Loucy (cell line): ENCODE results near the gene FSIP2.

Source experiments
- H2AFZ ChIP-seq: fragments of 200-600 bp; sonication (generic); 2 replicates; pipeline ENCODE4 v1.6.0; 2016; ENCODE audit warnings: antibody characterized with exemption, mild to moderate bottlenecking, low read length, moderate library complexity
- H3F3A ChIP-seq: fragments of 200-600 bp; 2 replicates; pipeline ENCODE4 v1.6.0; 2016; ENCODE audit warnings: antibody characterized with exemption, low read depth, mild to moderate bottlenecking
- H3K27me3 ChIP-seq: fragments of 200-600 bp; sonication (generic); 2 replicates; pipeline ENCODE4 v1.6.1; 2014; ENCODE audit warnings: low read length, mild to moderate bottlenecking; ENCODE audit not compliant: insufficient read depth, poor library complexity, severe bottlenecking
- H3K36me3 ChIP-seq: fragments of 200-600 bp; sonication (generic); 2 replicates; pipeline ENCODE4 v1.6.1; 2016; ENCODE audit warnings: low read length; ENCODE audit not compliant: insufficient read depth
- H3K4me1 ChIP-seq: fragments of 200-600 bp; sonication (generic); 2 replicates; pipeline ENCODE4 v1.5.1; 2014; ENCODE audit warnings: low read length, mild to moderate bottlenecking; ENCODE audit not compliant: insufficient read depth, poor library complexity, severe bottlenecking
- H3K4me2 ChIP-seq: fragments of 200-600 bp; sonication (generic); 2 replicates; pipeline ENCODE4 v1.6.0; 2014; ENCODE audit warnings: antibody characterized with exemption, low read length, low read depth, mild to moderate bottlenecking; ENCODE audit not compliant: poor library complexity, severe bottlenecking
- H3K4me3 ChIP-seq: fragments of 200-600 bp; sonication (generic); 2 replicates; pipeline ENCODE4 v1.5.1; 2014; ENCODE audit warnings: low read length, mild to moderate bottlenecking, mixed read lengths; ENCODE audit not compliant: poor library complexity, severe bottlenecking
- H3K79me2 ChIP-seq: fragments of 200-600 bp; sonication (generic); 2 replicates; pipeline ENCODE4 v1.6.1; 2014; ENCODE audit warnings: low read length; ENCODE audit not compliant: insufficient read depth
- H3K9ac ChIP-seq: fragments of 200-600 bp; sonication (generic); 2 replicates; pipeline ENCODE4 v1.6.0; 2014; ENCODE audit warnings: mild to moderate bottlenecking, low read depth, low read length, moderate library complexity; ENCODE audit not compliant: poor library complexity, severe bottlenecking
- H3K9me2 ChIP-seq: fragments of 200-600 bp; sonication (generic); replicated peaks from 2 replicates; pipeline ENCODE4 v1.6.1; 2016; ENCODE audit warnings: low read depth, low read length, mixed read lengths
- H3K9me3 ChIP-seq: fragments of 200-600 bp; sonication (generic); 2 replicates; pipeline ENCODE4 v1.6.1; 2014; ENCODE audit warnings: mild to moderate bottlenecking, antibody characterized with exemption, low read length, low read depth; ENCODE audit not compliant: insufficient read depth
- H4K20me1 ChIP-seq: fragments of 200-600 bp; sonication (generic); 2 replicates; pipeline ENCODE4 v1.6.0; 2014; ENCODE audit warnings: antibody characterized with exemption, low read length, mild to moderate bottlenecking; ENCODE audit not compliant: insufficient read depth, poor library complexity, severe bottlenecking
- EZH2phosphoT487 ChIP-seq: fragments of 200-600 bp; IDR thresholded peaks from 2 replicates; pipeline ENCODE4 v1.6.1; 2018; ENCODE audit warnings: antibody characterized with exemption, mild to moderate bottlenecking, moderate library complexity, borderline replicate concordance
- TF ChIP-seq, protein P1 (sequence below): fragments of 200-600 bp; sonication (generic); conservative IDR thresholded peaks from 2 replicates; pipeline ENCODE4 v1.5.1; 2014; ENCODE audit warnings: mild to moderate bottlenecking, antibody characterized with exemption, low read length

FSIP2 gene

DNA sequence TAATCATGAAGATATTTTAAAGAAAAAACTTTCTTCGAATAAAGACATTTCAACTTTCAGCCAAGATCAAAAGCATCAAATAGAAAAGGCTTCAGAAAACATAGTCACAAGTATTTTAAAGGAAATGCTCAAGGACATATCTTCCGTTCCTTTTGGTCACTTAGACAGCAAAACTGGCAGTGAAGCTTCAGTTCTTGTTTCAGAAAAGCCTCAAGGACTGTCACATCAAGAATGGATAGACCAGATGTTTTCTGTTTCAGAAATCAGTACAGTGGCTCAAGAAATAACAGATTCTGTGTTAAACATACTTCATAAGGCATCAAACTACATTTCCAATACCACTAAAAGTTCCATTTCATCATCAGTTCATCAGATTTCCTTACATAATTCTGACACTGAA lies 51.8 kb downstream of the FSIP2 start:
- TF ChIP-seq, protein P1, sequence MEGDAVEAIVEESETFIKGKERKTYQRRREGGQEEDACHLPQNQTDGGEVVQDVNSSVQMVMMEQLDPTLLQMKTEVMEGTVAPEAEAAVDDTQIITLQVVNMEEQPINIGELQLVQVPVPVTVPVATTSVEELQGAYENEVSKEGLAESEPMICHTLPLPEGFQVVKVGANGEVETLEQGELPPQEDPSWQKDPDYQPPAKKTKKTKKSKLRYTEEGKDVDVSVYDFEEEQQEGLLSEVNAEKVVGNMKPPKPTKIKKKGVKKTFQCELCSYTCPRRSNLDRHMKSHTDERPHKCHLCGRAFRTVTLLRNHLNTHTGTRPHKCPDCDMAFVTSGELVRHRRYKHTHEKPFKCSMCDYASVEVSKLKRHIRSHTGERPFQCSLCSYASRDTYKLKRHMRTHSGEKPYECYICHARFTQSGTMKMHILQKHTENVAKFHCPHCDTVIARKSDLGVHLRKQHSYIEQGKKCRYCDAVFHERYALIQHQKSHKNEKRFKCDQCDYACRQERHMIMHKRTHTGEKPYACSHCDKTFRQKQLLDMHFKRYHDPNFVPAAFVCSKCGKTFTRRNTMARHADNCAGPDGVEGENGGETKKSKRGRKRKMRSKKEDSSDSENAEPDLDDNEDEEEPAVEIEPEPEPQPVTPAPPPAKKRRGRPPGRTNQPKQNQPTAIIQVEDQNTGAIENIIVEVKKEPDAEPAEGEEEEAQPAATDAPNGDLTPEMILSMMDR: no peak
- no peak for TF ChIP-seq EZH2phosphoT487
- Histone ChIP-seq H4K20me1 (no peaks in the 10 kb centered on the region), H2AFZ (no peak overlapping the region), H3K9me3 (no peaks in the 10 kb centered on the region; the same call in 1 of the 2 replicates), H3K9ac (no peak overlapping the region), H3K4me1 (no peaks in the 10 kb centered on the region), H3K27me3 (no peaks in the 10 kb centered on the region), H3F3A (no peaks in the 10 kb centered on the region), H3K4me3 (no peak overlapping the region), H3K36me3 (no peaks in the 10 kb centered on the region), H3K4me2 (no peak overlapping the region), H3K9me2 (no peaks in the 10 kb centered on the region; the same call in 1 of the 2 replicates), H3K79me2 (no peaks in the 10 kb centered on the region)

DNA sequence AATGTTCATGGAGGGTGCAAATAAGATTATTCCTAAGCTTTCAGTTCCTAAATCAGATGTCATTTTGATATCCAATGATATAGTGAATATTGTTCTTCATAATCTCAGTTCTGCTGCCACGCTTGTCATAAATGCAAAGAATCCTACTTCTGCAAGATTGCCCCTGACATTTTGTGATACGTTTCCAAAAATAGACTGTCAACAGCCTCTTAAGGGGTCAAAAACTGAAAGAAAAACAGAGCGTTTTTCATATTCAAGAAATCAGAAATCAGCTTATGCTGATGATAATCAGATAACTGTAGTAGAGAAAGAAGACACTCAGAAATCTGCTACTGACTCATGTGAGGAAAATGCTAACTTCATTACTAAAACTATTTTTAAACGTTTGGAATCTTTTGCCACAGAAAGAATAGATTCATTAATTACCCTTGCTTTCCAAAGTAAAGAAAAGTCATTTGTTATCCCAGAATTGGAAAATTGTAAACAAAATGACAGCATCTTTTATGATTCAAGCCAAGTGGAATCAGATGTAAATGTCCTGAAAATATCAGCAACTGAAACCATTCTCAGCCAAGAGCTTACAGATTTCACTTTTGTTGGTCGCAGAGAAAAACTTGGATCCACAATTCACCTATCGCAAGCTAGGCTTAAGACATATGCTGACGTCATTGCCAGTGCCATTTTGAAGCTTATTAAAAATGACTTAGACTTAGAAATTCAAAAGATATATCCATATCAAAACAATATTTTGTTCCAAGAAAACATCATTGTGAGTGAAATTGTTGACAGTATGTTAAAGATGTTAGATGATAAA lies 55.1 kb downstream of the FSIP2 start:
- Histone ChIP-seq H3K9ac (no peak overlapping the region), H2AFZ (no peak overlapping the region), H3K79me2 (no peaks in the 10 kb centered on the region), H3K4me3 (no peak overlapping the region), H3F3A (no peaks in the 10 kb centered on the region), H3K9me2 (no peaks in the 10 kb centered on the region; the same call in 1 of the 2 replicates), H3K4me1 (no peaks in the 10 kb centered on the region), H3K27me3 (no peaks in the 10 kb centered on the region), H3K9me3 (no peaks in the 10 kb centered on the region), H4K20me1 (no peaks in the 10 kb centered on the region), H3K36me3 (no peaks in the 10 kb centered on the region), H3K4me2 (no peak overlapping the region)
- TF ChIP-seq, protein P1: no peak
- TF ChIP-seq EZH2phosphoT487: no peak

DNA sequence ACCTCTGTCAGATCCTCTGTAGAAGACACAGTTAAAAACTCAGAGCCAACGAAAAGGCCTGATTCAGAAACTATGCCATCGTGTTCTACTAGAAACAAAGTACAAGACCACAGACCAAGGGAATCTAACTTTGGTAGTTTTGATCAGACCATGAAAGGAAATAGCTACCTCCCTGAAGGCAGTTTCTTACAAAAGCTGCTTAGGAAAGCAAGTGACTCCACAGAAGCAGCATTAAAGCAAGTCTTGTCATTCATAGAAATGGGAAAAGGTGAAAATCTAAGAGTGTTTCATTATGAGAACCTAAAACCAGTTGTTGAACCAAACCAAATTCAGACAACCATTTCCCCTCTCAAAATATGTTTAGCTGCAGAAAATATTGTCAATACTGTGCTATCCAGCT lies 58.2 kb downstream of the FSIP2 start:
- Histone ChIP-seq H3K4me3 (no peak overlapping the region), H3K9me2 (no peaks in the 10 kb centered on the region), H3K36me3 (no peaks in the 10 kb centered on the region), H3K79me2 (no peaks in the 10 kb centered on the region), H2AFZ (no peak overlapping the region), H4K20me1 (no peaks in the 10 kb centered on the region), H3K9ac (no peak overlapping the region), H3K27me3 (no peaks in the 10 kb centered on the region), H3F3A (no peaks in the 10 kb centered on the region), H3K4me2 (no peak overlapping the region), H3K9me3 (no peaks in the 10 kb centered on the region), H3K4me1 (no peaks in the 10 kb centered on the region)
- no peak for TF ChIP-seq EZH2phosphoT487
- TF ChIP-seq, protein P1: no peak
